Thyroid gland (tissue), 4 donors: ENCODE results near the gene C5orf46. TPM values are rescaled to one million over a fixed set of nuclear protein-coding genes. Genes with fewer than 3 reads are reported as not detected.

ENCODE experiments used
- DNase-seq, 2 donors: peaks; one replicate each; pipeline ENCODE4 v3.0.0-alpha.2; 2019
- H3K27ac ChIP-seq, 3 donors: fragments of 200-600 bp; sonication (generic); 1 replicate in 2 of 3; 2 replicates in 1 of 3; pipeline ENCODE4 v1.5.1; 2016 to 2019; ENCODE audit warnings: mild to moderate bottlenecking in 1 of 3, moderate library complexity in 1 of 3
- H3K27me3 ChIP-seq: fragments of 200-600 bp; sonication (generic); one replicate; pipeline ENCODE4 v1.5.1; 2019
- H3K36me3 ChIP-seq, 2 donors: fragments of 200-600 bp; sonication (generic); one replicate each; pipeline ENCODE4 v1.5.1; 2016 to 2019
- H3K4me1 ChIP-seq, 2 donors: fragments of 200-600 bp; sonication (generic); one replicate each; pipeline ENCODE4 v1.5.1; 2017 to 2019
- H3K4me3 ChIP-seq, 3 donors: fragments of 200-600 bp; sonication (generic); replicated peaks in 1 of 3; 1 replicate in 2 of 3; 2 replicates in 1 of 3; pipeline ENCODE4 v1.5.1; 2016; ENCODE audit warnings: mild to moderate bottlenecking in 1 of 3
- H3K9me3 ChIP-seq: fragments of 200-600 bp; sonication (generic); one replicate; pipeline ENCODE4 v1.5.1; 2017
- POLR2A ChIP-seq, 2 donors: fragments of 450-650 bp; IDR thresholded peaks; one replicate each; pipeline ENCODE4 v1.6.1; 2017; ENCODE audit warnings: antibody characterized with exemption in 2 of 2, mild to moderate bottlenecking in 2 of 2, moderate library complexity in 1 of 2
- WGBS, 2 donors: methylation state at CpG; one replicate each; pipeline ENCODE4 v1.1.5; 2017; 5-methylcytosine and 5-hydroxymethylcytosine counted together
- intact Hi-C: fragments of 100-400 bp; cut with DNase I; formaldehyde crosslinking; loops from one replicate; pipeline ENCODE4 v1.15.1; 2023
- total RNA-seq, 4 donors: library from RNA; depleted of rRNA; stranded (reverse); fragments of >200 nt; gene quantifications; one replicate each; pipeline ENCODE4 v1.2.3, GENCODE V29; 2016
- TF ChIP-seq, protein P1 (sequence below), 6 experiments: fragments of 200-600 bp in 3 of 6; fragments of 450-650 bp in 3 of 6; sonication (generic) in 3 of 6; IDR thresholded peaks; one replicate each; pipeline ENCODE4 v1.5.1; 2016 to 2019; ENCODE audit warnings: antibody characterized with exemption in 6 of 6, mild to moderate bottlenecking in 2 of 6, inconsistent platforms in 1 of 6, moderate library complexity in 1 of 6

The C5orf46 gene
- total RNA-seq, 4 donors from 2014 or later: not detected

DNA sequence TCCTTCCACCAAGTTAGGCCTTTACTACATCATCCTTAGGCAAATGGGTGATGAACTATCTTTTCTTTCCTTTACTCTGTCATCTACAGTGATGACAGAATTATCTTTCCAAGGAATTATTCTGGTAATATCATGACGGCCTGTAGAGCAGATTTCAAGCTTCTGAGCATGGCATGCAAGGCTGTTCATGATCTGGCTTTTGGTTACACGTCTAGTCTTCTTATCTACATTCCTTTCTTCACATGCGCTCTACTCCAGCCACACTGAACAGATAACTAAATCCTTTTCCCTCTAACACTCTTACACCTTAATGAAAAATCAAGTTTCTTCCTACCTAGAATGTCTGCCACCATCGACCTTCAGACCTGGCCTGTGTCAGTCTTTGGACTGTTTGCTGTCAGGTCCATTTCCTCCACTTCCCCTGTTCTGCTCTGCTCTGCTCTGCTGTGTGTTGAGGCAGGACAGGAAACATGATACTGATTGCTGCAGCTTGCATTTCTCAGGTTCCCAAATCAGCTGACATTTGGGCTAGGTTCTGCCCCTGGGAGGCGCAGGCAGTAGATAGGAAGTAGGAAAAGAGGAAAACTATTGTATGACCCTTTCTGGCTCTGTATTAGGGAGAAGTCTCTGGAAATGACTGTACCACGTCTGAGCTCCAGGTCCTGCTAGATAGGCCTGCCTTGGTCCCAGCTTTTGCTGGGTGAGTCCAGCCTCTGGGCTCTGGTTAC is 23.6 kb downstream of the C5orf46 start:
- no peak overlapping the region for H3K4me3 ChIP-seq
- intact Hi-C loops: no loop called here
- no peaks in the 10 kb centered on the region for H3K27me3 ChIP-seq
- H3K9me3 ChIP-seq: no peaks in the 10 kb centered on the region
- no peaks in the 10 kb centered on the region for H3K36me3 ChIP-seq
- 75 to 76% methylated on average over 6 of the region's 6 CpGs for whole genome bisulfite sequencing, 2 donors
- no peak overlapping the region for H3K27ac ChIP-seq
- no peak for TF ChIP-seq POLR2A (IDR thresholded peaks at IDR 0.05)
- TF ChIP-seq, protein P1, sequence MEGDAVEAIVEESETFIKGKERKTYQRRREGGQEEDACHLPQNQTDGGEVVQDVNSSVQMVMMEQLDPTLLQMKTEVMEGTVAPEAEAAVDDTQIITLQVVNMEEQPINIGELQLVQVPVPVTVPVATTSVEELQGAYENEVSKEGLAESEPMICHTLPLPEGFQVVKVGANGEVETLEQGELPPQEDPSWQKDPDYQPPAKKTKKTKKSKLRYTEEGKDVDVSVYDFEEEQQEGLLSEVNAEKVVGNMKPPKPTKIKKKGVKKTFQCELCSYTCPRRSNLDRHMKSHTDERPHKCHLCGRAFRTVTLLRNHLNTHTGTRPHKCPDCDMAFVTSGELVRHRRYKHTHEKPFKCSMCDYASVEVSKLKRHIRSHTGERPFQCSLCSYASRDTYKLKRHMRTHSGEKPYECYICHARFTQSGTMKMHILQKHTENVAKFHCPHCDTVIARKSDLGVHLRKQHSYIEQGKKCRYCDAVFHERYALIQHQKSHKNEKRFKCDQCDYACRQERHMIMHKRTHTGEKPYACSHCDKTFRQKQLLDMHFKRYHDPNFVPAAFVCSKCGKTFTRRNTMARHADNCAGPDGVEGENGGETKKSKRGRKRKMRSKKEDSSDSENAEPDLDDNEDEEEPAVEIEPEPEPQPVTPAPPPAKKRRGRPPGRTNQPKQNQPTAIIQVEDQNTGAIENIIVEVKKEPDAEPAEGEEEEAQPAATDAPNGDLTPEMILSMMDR (IDR thresholded peaks at IDR 0.05): no peak
- no peak for DNase-seq
- peaks cover 8% of the 10 kb centered on the region in 2 donors for H3K4me1 ChIP-seq

DNA sequence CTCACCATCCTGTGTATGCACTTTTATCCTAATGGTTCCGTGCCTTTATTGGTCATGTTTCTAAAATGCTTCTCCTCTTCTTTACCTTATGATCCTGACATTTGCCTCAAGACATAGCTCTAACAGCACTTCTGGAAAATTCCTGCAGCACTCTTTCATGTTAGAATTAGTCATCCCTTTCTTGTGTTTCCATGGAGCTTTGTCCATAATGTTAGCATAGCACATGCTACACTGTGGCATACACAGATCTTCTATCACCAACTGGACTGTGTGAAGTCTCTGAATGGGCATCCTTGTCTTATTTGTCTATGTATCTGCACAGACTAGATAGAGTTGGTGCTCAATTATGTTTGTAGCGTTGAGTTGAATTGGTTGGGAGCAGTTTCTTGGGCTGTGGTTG is 25.9 kb downstream of the C5orf46 start:
- peaks cover 8% of the 10 kb centered on the region in 2 donors for H3K4me1 ChIP-seq
- H3K36me3 ChIP-seq: no peaks in the 10 kb centered on the region
- intact Hi-C loops: no loop called here
- 97% methylated on average over 2 of the region's 2 CpGs for WGBS, 2 donors
- H3K27me3 ChIP-seq: no peaks in the 10 kb centered on the region
- H3K4me3 ChIP-seq: no peak overlapping the region
- TF ChIP-seq, protein P1 (IDR thresholded peaks at IDR 0.05): no peak
- TF ChIP-seq POLR2A (IDR thresholded peaks at IDR 0.05): no peak
- no peak for DNase-seq
- no peak overlapping the region for H3K27ac ChIP-seq
- no peaks in the 10 kb centered on the region for H3K9me3 ChIP-seq

DNA sequence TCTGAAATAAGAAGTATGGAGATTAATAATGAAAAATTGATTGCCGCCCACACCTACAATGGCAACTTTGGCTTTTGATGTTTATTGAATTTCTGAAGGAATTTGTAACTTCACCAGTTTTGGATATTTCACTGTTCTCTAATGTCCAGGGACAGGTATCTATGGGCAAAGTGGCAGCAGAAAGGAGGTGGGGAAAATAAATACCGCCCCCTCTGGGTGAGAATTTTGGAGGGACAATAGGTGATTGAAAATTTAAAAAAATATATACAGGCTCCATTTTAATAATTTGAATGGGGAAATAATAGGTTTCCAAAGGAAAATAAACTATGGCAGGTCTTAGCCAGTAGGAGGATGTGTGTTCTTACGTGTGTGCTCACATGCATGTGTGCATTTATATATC is 26.6 kb downstream of the C5orf46 start:
- no peaks in the 10 kb centered on the region for H3K36me3 ChIP-seq
- H3K4me3 ChIP-seq: no peak overlapping the region
- no peak overlapping the region for H3K27ac ChIP-seq
- no peaks in the 10 kb centered on the region for H3K27me3 ChIP-seq
- WGBS, 2 donors: 94% methylated on average over 3 of the region's 3 CpGs
- TF ChIP-seq POLR2A (IDR thresholded peaks at IDR 0.05): no peak
- TF ChIP-seq, protein P1 (IDR thresholded peaks at IDR 0.05): no peak
- peaks cover 8% of the 10 kb centered on the region in 2 donors for H3K4me1 ChIP-seq
- H3K9me3 ChIP-seq: no peaks in the 10 kb centered on the region
- DNase-seq: no peak
- intact Hi-C loops: no loop called here

DNA sequence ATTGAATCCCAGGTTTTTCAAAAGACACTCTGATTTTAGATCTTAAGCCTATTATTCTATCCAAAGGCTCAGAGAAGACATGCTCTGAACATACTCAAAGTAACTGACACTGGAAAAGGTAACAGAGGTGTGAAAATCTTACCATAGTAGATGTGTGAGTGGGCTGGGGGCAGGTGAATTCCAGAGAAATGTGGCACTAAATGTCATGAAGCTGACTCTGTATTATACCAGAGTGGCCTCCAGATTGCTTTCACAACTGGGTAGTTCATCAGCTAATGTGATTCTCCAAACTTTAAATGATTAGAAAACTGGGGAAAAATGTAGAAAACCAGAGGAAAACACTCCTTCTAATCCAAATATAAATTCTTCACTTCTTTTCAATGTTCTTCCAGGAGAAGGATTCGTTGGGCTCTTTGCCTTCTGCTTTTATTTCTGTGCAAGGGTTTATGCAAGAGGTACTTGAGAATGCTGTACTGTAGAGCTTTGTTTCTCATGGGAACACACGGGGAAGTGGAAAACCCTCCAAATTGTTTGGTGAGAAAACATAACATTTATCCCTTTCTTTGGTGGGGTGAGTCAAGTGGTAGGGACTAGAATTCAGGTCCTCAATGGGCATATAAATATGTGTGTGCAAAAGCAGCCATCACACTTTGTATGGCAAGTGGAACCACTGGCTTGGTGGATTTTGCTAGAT is 28.1 kb downstream of the C5orf46 start, which contains the start of gene SCGB3A2:
Gene SCGB3A2 (plus strand): TSS at position 646 of the 694 bp plus-strand sequence. CDS start 93 bp downstream, outside the sequence.
- Histone ChIP-seq H3K4me1 (peaks cover 8% of the 10 kb centered on the region in 2 donors), H3K27ac (no peak within 1 kb of the TSS), H3K4me3 (no peak within 1 kb of the TSS), H3K27me3 (no peaks in the 10 kb centered on the region), H3K9me3 (no peaks in the 10 kb centered on the region), H3K36me3 (no peaks in the 10 kb centered on the region)
- intact Hi-C loops: no loop called here
- TF ChIP-seq, protein P1 (IDR thresholded peaks at IDR 0.05): no peak
- no peak for TF ChIP-seq POLR2A (IDR thresholded peaks at IDR 0.05)
- WGBS, 2 donors: 17 to 20% methylated on average over 2 of the region's 2 CpGs
- no peak for DNase-seq

DNA sequence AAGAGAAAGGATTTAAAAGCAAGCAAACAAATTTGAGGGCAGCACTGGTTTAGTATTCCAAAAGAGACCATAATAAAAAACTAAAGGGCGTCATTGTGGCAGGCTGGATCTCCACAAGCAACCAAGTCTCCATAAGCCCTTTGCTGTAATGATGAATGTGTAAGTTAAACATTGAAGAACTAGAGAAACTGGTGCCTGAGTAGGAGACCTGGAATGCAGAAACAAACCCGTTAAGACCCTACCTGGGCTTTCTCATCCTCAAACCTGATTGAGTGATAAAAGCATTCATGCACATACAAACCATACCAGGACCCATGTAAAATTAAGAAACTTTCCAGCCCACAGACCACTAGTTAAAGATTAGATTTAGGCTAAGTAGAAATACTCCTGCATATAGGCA is 29.7 kb downstream of the C5orf46 start:
- TF ChIP-seq, protein P1 (IDR thresholded peaks at IDR 0.05): no peak
- TF ChIP-seq POLR2A (IDR thresholded peaks at IDR 0.05): no peak
- H3K4me1 ChIP-seq: peaks cover 8% of the 10 kb centered on the region in 2 donors
- no peak overlapping the region for H3K27ac ChIP-seq
- H3K36me3 ChIP-seq: no peaks in the 10 kb centered on the region
- H3K27me3 ChIP-seq: no peaks in the 10 kb centered on the region
- no peak overlapping the region for H3K4me3 ChIP-seq
- WGBS, 2 donors: 79 to 86% methylated on average over 2 of the region's 2 CpGs
- no peak for DNase-seq
- intact Hi-C loops: no loop called here
- no peaks in the 10 kb centered on the region for H3K9me3 ChIP-seq
